ENCODE results near the gene FSIP1.
A peak's percentile ranks its signal among the peaks of the same experiment; 100 is the strongest.

The FSIP1 gene

DNA sequence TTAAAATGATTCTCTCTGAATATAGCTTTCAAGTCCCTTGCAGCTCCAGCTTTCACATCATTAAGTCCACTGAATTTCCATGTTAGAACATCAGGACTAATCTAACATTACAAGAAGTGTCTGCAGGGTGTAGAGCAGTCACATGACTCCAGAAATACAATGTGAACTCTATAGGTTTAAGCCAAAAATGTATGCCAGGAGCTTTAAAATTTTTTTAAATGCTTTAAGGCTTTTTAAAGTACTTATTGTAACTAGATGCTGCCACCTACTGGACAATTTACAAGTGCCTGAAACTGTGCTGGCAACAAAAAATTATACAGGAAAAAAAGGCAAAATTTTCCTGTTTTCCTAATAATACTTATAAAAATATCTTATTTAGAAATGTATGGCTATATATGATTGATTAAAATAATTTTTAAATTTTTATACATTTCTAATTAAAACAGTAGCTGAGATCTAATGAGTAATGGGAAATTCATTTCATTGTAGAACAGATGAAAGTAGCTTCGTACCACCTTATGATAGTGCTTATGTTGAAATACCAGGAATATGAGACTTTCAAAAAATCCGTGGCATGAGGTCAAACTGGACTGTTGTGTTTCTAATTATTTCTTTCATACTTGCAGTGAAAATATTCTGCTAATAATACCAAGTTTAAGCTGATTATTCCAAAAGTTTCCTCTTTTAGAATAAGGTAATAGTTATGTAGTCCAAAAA lies 25.7 kb downstream of the FSIP1 start:
- H3K9me3 ChIP-seq (ENCODE audit: control insufficient read depth, insufficient read depth, low read length), result no peaks in the 10 kb centered on the region
- no peaks in the 10 kb centered on the region for H3K36me3 ChIP-seq (ENCODE audit: control insufficient read depth, low read length)
- no peaks in the 10 kb centered on the region for H3K9me2 ChIP-seq (replicated peaks; ENCODE audit: control insufficient read depth, low read length)
- no peaks in the 10 kb centered on the region for H3K79me2 ChIP-seq (ENCODE audit: control insufficient read depth, low read length)
- no peaks in the 10 kb centered on the region for H3K4me1 ChIP-seq (ENCODE audit: control insufficient read depth, low read length)
- H3F3A ChIP-seq (ENCODE audit: control insufficient read depth, insufficient read depth), result no peaks in the 10 kb centered on the region
- H3K27ac ChIP-seq (ENCODE audit: low read depth, low read length), result no peak overlapping the region
- H4K20me1 ChIP-seq (ENCODE audit: control insufficient read depth, insufficient read depth, low read depth, low read length), result no peaks in the 10 kb centered on the region
- no peak overlapping the region for H3K4me3 ChIP-seq (ENCODE audit: low read length)
- H3K27me3 ChIP-seq (ENCODE audit: control insufficient read depth, low read length), result peaks cover 28% of the 10 kb centered on the region
- H3K4me2 ChIP-seq (ENCODE audit: low read length), result no peak overlapping the region
- TF ChIP-seq, protein P1, sequence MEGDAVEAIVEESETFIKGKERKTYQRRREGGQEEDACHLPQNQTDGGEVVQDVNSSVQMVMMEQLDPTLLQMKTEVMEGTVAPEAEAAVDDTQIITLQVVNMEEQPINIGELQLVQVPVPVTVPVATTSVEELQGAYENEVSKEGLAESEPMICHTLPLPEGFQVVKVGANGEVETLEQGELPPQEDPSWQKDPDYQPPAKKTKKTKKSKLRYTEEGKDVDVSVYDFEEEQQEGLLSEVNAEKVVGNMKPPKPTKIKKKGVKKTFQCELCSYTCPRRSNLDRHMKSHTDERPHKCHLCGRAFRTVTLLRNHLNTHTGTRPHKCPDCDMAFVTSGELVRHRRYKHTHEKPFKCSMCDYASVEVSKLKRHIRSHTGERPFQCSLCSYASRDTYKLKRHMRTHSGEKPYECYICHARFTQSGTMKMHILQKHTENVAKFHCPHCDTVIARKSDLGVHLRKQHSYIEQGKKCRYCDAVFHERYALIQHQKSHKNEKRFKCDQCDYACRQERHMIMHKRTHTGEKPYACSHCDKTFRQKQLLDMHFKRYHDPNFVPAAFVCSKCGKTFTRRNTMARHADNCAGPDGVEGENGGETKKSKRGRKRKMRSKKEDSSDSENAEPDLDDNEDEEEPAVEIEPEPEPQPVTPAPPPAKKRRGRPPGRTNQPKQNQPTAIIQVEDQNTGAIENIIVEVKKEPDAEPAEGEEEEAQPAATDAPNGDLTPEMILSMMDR (IDR thresholded peaks at IDR 0.05; ENCODE audit: low read depth, low read length, poor library complexity, severe bottlenecking), result peak; percentile 60
- no peak for TF ChIP-seq EZH2phosphoT487 (IDR thresholded peaks at IDR 0.05; ENCODE audit: borderline replicate concordance, low read length)

DNA sequence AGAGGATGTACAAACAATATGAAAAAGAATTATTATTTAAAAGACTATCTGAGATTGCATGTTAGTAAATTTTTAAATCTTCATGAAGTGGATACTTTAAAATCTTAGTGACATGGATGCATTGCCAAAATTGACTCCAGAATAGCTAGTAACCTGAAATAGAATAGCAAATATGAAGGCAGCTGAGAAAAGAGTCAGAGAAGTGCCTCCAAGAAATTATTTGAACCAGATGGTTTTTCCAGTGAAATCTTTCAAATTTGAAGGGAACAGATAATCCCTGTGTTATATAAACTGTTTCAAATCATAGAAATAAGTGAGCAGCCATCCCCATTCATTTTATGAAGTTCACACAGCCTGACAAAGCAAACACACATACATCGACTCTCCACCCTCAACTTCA lies 29.6 kb downstream of the FSIP1 start:
- Histone ChIP-seq H3K27ac (ENCODE audit: low read depth, low read length) (no peak overlapping the region), H3K79me2 (ENCODE audit: control insufficient read depth, low read length) (no peaks in the 10 kb centered on the region), H3F3A (ENCODE audit: control insufficient read depth, insufficient read depth) (no peaks in the 10 kb centered on the region), H3K9me2 (replicated peaks; ENCODE audit: control insufficient read depth, low read length) (no peaks in the 10 kb centered on the region), H4K20me1 (ENCODE audit: control insufficient read depth, insufficient read depth, low read depth, low read length) (no peaks in the 10 kb centered on the region), H3K4me3 (ENCODE audit: low read length) (no peak overlapping the region), H3K9me3 (ENCODE audit: control insufficient read depth, insufficient read depth, low read length) (no peaks in the 10 kb centered on the region), H3K4me1 (ENCODE audit: control insufficient read depth, low read length) (no peaks in the 10 kb centered on the region), H3K36me3 (ENCODE audit: control insufficient read depth, low read length) (no peaks in the 10 kb centered on the region), H3K27me3 (ENCODE audit: control insufficient read depth, low read length) (peaks cover 29% of the 10 kb centered on the region), H3K4me2 (ENCODE audit: low read length) (no peak overlapping the region)
- TF ChIP-seq, protein P1 (IDR thresholded peaks at IDR 0.05; ENCODE audit: low read depth, low read length, poor library complexity, severe bottlenecking), result no peak
- TF ChIP-seq EZH2phosphoT487 (IDR thresholded peaks at IDR 0.05; ENCODE audit: borderline replicate concordance, low read length), result no peak

DNA sequence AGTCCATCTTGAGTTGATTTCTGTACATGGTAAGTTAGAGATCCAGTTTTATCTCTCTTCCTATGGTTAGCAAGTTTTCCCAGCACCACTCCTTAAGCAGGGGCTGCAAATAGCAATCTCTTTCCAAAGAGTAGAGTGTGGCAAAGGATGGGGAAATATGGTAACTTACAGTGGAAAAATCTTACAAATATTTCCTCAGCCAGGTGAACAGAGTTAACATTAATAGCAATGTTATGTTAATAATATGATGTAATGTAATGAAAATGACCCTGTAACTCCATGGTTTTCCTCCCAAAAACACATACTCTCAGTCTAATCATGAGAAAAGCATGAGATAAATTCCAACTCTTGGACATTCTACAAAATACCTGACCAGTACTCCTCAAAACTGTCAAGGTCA lies 30.4 kb downstream of the FSIP1 start:
- Histone ChIP-seq H3K79me2 (ENCODE audit: control insufficient read depth, low read length) (no peaks in the 10 kb centered on the region), H3K4me3 (ENCODE audit: low read length) (no peak overlapping the region)

More for the DNA sequence above, 30.4 kb downstream of the FSIP1 start:
- TF ChIP-seq, protein P1 (IDR thresholded peaks at IDR 0.05; ENCODE audit: low read depth, low read length, poor library complexity, severe bottlenecking), result no peak
- TF ChIP-seq EZH2phosphoT487 (IDR thresholded peaks at IDR 0.05; ENCODE audit: borderline replicate concordance, low read length), result no peak
- H4K20me1 ChIP-seq (ENCODE audit: control insufficient read depth, insufficient read depth, low read depth, low read length), result no peaks in the 10 kb centered on the region
- H3K9me2 ChIP-seq (replicated peaks; ENCODE audit: control insufficient read depth, low read length), result no peaks in the 10 kb centered on the region
- no peak overlapping the region for H3K4me2 ChIP-seq (ENCODE audit: low read length)
- H3K36me3 ChIP-seq (ENCODE audit: control insufficient read depth, low read length), result no peaks in the 10 kb centered on the region
- H3K4me1 ChIP-seq (ENCODE audit: control insufficient read depth, low read length), result no peaks in the 10 kb centered on the region
- H3K27me3 ChIP-seq (ENCODE audit: control insufficient read depth, low read length), result peaks cover 30% of the 10 kb centered on the region
- H3K9me3 ChIP-seq (ENCODE audit: control insufficient read depth, insufficient read depth, low read length), result no peaks in the 10 kb centered on the region
- H3F3A ChIP-seq (ENCODE audit: control insufficient read depth, insufficient read depth), result no peaks in the 10 kb centered on the region
- no peak overlapping the region for H3K27ac ChIP-seq (ENCODE audit: low read depth, low read length)

All from DOHH2 (cell line).